Esophagus muscularis mucosa (tissue), 4 donors: Measurements from ENCODE around the gene LRRC37A3. TPM values are rescaled to one million over a fixed set of nuclear protein-coding genes. Genes with fewer than 3 reads are reported as not detected.
"Not testable (repeated sequence)": the region's sequence is repeated elsewhere in the genome, so short reads cannot be mapped to it uniquely, and the experiment has no call there.

Experiments
- DNase-seq: peaks from one replicate; pipeline ENCODE4 v3.0.0-alpha.2; 2017; ENCODE audit errors: extremely low spot score
- H3K27ac ChIP-seq, 4 donors: fragments of 200-600 bp; sonication (generic); replicated peaks in 1 of 4; 1 replicate in 3 of 4; 2 replicates in 1 of 4; pipeline ENCODE4 v1.5.1; 2016 to 2019; ENCODE audit warnings: mild to moderate bottlenecking in 1 of 4
- H3K27me3 ChIP-seq, 4 donors: fragments of 200-600 bp; sonication (generic); one replicate each; pipeline versions ENCODE4 v1.5.1 to v1.6.0; 2016 to 2019
- H3K36me3 ChIP-seq, 4 donors: fragments of 200-600 bp; sonication (generic); one replicate each; pipeline ENCODE4 v1.5.1; 2016 to 2019
- H3K4me1 ChIP-seq, 4 donors: fragments of 200-600 bp; sonication (generic); one replicate each; pipeline ENCODE4 v1.5.1; 2016 to 2019
- H3K4me3 ChIP-seq, 4 donors: fragments of 200-600 bp; sonication (generic); 1 replicate in 2 of 4; 2 replicates in 2 of 4; pipeline ENCODE4 v1.5.1; 2016 to 2019; ENCODE audit warnings: mild to moderate bottlenecking in 4 of 4, moderate library complexity in 1 of 4
- H3K9me3 ChIP-seq, 4 donors: fragments of 200-600 bp; sonication (generic); 1 replicate in 3 of 4; 2 replicates in 1 of 4; pipeline ENCODE4 v1.5.1; 2016 to 2019
- POLR2A ChIP-seq: fragments of 450-650 bp; IDR thresholded peaks from one replicate; pipeline ENCODE4 v1.6.1; 2017; ENCODE audit warnings: antibody characterized with exemption, moderate library complexity, mild to moderate bottlenecking, low read depth
- POLR2AphosphoS5 ChIP-seq, 2 donors: sonication (generic); formaldehyde crosslinking; IDR thresholded peaks; one replicate each; pipeline ENCODE4 v1.6.1; 2017; ENCODE audit warnings: antibody characterized with exemption in 2 of 2
- WGBS: methylation state at CpG from one replicate; pipeline ENCODE4 v1.1.5; 2018; 5-methylcytosine and 5-hydroxymethylcytosine counted together
- intact Hi-C: fragments of 100-400 bp; cut with DNase I; formaldehyde crosslinking; loops from one replicate; pipeline ENCODE4 v1.15.1; 2023
- total RNA-seq, 4 donors: library from RNA; depleted of rRNA; stranded (reverse); fragments of >200 nt; gene quantifications; one replicate each; pipeline versions ENCODE4 v1.1.0 to v1.2.1, GENCODE V29; 2016
- TF ChIP-seq, protein P1 (sequence below), 3 experiments: fragments of 200-600 bp in 2 of 3; fragments of 450-650 bp in 1 of 3; sonication (generic) in 2 of 3; IDR thresholded peaks; one replicate each; pipeline ENCODE4 v1.5.1; 2017 to 2019; ENCODE audit warnings: antibody characterized with exemption in 3 of 3, mild to moderate bottlenecking in 2 of 3, moderate library complexity in 1 of 3

Gene LRRC37A3
- 1 to 10 TPM; 2.4 to 5.8 (median 4.9) TPM for total RNA-seq

DNA sequence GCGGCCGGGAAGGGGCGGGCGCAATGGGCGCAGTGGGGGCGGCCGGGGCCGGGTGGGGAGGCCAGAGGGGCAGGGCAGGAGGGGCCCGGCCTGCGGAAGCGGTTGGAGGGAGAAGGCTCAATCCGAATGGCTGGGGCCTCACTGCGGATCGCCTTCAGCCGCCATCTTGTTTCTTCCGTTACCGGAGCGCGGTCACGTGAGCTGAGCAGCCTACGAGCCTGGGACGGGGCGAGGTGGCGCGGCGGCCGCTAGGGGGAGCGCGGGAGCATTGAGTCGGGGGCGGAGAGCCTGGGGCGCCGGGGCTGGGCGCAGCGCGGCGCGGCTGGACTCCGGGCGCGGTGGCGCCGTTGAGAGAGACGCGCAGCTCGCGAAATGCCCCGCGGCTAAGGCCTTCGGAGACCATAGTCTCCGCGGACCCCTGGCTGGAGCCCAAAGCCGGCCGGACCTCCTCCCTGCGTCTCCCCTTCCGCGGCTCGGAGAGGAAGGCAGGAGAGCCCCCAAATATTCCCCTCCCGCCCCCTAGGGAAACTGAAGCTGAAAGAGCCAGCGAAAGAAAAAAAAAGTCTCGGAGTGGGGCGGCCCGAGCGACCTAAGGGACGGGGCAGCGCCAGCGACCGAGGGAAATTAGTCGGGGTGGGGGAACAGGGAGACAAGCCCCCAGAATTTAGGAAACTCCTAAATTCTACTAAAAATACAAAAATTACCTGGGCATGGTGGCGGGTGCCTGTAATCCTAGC is at the start of gene LRRC37A3:
Gene LRRC37A3, minus strand, starts transcription at position 190 of the 737 bp plus-strand sequence. CDS start 22,221 bp downstream, outside the sequence.
- peaks cover 6 to 11% (median 9%) of the 10 kb centered on the region in 4 donors for H3K4me1 ChIP-seq
- TF ChIP-seq, protein P1, sequence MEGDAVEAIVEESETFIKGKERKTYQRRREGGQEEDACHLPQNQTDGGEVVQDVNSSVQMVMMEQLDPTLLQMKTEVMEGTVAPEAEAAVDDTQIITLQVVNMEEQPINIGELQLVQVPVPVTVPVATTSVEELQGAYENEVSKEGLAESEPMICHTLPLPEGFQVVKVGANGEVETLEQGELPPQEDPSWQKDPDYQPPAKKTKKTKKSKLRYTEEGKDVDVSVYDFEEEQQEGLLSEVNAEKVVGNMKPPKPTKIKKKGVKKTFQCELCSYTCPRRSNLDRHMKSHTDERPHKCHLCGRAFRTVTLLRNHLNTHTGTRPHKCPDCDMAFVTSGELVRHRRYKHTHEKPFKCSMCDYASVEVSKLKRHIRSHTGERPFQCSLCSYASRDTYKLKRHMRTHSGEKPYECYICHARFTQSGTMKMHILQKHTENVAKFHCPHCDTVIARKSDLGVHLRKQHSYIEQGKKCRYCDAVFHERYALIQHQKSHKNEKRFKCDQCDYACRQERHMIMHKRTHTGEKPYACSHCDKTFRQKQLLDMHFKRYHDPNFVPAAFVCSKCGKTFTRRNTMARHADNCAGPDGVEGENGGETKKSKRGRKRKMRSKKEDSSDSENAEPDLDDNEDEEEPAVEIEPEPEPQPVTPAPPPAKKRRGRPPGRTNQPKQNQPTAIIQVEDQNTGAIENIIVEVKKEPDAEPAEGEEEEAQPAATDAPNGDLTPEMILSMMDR (IDR thresholded peaks at IDR 0.05) = peak; percentile 91 to 97 (median 95)
- TF ChIP-seq POLR2AphosphoS5 (IDR thresholded peaks at IDR 0.05) (peak; percentile 85 to 91), POLR2A (peak; percentile 46)
- H3K9me3 ChIP-seq, H3K36me3 ChIP-seq, H3K27me3 ChIP-seq, intact Hi-C loops: not testable (repeated sequence)
- peak within 1 kb of the TSS; percentile 92 to 99 (median 97) for H3K27ac ChIP-seq
- H3K4me3 ChIP-seq = peak within 1 kb of the TSS; percentile 77 to 95 (median 85)
- peak; percentile 99 for DNase-seq
- 2% methylated on average over 33 of the region's 70 CpGs for WGBS

DNA sequence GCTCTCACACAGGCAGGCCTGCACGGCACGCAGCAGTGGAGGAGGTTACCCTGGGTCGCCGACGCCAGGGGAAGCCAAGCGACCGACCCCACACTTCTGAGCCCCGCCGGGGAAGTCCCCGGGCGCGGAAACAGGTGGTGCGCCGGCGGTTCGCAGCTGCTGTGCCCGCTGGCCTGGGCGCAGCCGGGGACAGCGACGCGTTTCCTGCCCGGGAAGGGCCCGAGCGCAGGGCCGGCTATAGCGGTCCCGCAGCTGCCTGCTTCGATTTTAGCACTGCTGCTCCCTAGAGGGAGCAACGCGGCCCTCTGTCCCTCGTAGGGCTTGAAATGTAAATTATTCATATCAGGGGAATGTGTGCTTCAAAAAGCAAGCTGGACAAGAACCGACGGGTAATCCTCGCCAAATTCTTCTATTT is 46.6 kb upstream of the LRRC37A3 start:
- peaks cover 4 to 40% (median 31%) of the 10 kb centered on the region in 4 donors for H3K4me1 ChIP-seq
- not testable (repeated sequence) for H3K27me3 ChIP-seq, H3K9me3 ChIP-seq, DNase-seq
- intact Hi-C loops = loop anchor here (10.0 kb wide), 1 partner anchor 229 kb away; no protein-coding TSS in a partner anchor
- H3K36me3 ChIP-seq = peaks cover 0 to 19% (median 1%) of the 10 kb centered on the region in 4 donors
- H3K27ac ChIP-seq = peak overlapping the region; percentile 79 to 82 (median 82)
- H3K4me3 ChIP-seq = peak overlapping the region; percentile 42 to 60 (median 48)
- TF ChIP-seq, protein P1 (IDR thresholded peaks at IDR 0.05) = peak; percentile 32 to 47 (median 34)
- TF ChIP-seq POLR2AphosphoS5 (IDR thresholded peaks at IDR 0.05) (peak; percentile 53 to 74), POLR2A (peak; percentile 21)
- WGBS = 0% methylated on average over 7 of the region's 35 CpGs

DNA sequence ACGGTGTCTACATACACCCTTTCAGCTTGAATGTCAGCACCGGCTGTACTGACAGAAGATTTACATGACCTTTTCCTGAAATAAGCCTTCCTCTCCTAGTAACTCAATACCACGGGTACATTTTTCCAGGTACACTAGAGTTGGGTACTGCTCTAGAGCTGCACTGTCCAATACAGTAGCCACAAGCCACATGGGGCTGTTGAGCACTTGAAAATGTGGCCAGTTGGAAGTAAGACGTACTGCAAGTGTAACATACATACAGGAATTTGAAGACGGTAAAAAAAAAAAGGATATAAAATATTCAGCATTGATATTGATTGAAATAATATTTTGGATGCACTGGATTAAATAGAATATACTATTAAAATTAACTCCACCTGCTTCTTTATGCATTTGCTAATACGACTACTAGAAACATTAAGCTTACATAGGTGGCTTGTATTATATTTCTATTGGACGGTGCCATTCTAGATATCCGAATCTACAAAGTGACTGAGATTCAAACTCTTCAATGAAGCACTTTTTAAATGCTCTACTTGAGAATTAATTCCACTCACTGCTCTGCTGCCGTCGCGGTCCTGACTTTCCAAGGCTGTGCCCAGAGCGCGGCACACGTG is 46.1 kb upstream of the LRRC37A3 start:
- Histone ChIP-seq H3K27ac (peak overlapping the region; percentile 79 to 82 (median 82)), H3K36me3 (peaks cover 0 to 15% (median 0%) of the 10 kb centered on the region in 4 donors), H3K4me1 (peaks cover 4 to 40% (median 31%) of the 10 kb centered on the region in 4 donors), H3K4me3 (peak overlapping the region; percentile 42 to 60 (median 48))
- H3K27me3 ChIP-seq, DNase-seq, H3K9me3 ChIP-seq: not testable (repeated sequence)
- 40% methylated on average over 10 of the region's 14 CpGs for WGBS
- intact Hi-C loops = loop anchor here (10.0 kb wide), 1 partner anchor 229 kb away; no protein-coding TSS in a partner anchor

DNA sequence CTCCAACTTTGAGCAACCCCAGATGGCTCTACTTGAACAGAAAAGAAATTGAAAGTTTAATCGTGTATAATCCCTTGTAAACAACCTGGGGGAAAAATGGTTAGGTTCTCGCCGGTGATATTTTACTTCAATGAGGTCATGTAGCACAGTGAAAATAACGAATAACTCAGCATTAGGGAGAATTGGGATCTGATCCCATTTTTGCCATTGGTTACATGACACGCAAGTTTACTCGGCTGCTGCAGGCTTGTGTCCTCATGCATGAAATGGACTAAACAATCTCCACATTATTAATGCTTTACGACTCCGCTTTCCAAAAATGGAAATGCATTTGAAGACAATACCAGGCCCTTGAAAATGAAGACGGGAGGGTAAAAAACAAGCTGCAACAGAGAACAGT is 45.5 kb upstream of the LRRC37A3 start:
- no peak for DNase-seq
- H3K4me1 ChIP-seq = peaks cover 4 to 40% (median 31%) of the 10 kb centered on the region in 4 donors
- H3K27ac ChIP-seq = peak overlapping the region; percentile 48 to 82 (median 80)
- intact Hi-C loops = loop anchor here (5.0 to 10.0 kb wide), 2 partner anchors 173 to 230 kb away; partner anchors contain the start of gene RGS9
- TF ChIP-seq POLR2A = no peak
- TF ChIP-seq, protein P1 (IDR thresholded peaks at IDR 0.05) = no peak
- peaks cover 0 to 10% (median 0%) of the 10 kb centered on the region in 4 donors for H3K36me3 ChIP-seq
- no peak overlapping the region for H3K4me3 ChIP-seq
- H3K9me3 ChIP-seq = no peaks in the 10 kb centered on the region
- 69% methylated on average over 9 of the region's 9 CpGs for WGBS
- H3K27me3 ChIP-seq = no peaks in the 10 kb centered on the region

DNA sequence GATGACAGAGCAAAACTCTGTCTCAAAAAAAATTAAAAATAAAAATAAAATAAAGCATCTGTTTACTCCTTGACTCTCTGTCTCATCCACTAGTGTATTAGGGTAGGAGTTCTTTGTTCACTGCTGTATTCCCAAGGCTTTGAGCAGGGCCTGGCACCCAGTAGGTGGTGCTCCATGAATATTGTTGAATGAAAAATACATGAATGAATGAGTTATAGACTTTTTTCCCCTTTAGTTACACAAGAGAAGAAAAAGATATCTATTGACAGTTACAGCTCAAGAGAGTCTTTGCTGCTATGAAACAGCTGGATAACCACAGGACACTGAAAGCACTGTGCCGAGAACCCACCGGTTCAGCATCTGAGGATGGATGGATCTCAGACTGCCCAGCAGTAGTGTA is 44.5 kb upstream of the LRRC37A3 start:
- H3K4me1 ChIP-seq = peaks cover 4 to 40% (median 31%) of the 10 kb centered on the region in 4 donors
- not testable (repeated sequence) for H3K4me3 ChIP-seq, H3K9me3 ChIP-seq, DNase-seq, H3K27ac ChIP-seq, H3K27me3 ChIP-seq, H3K36me3 ChIP-seq
- intact Hi-C loops = loop anchor here (5.0 to 10.0 kb wide), 2 partner anchors 173 to 231 kb away; partner anchors contain the start of gene RGS9
- WGBS = 90% methylated on average over 2 of the region's 2 CpGs
